Muscle of leg (tissue), 11 donors: ENCODE measurements around the gene IRF9. TPM values are rescaled to one million over a fixed set of nuclear protein-coding genes. Genes with fewer than 3 reads are reported as not detected.

Experiments
- DNase-seq: peaks from one replicate; pipeline ENCODE4 v3.0.0; 2013
- H3K27ac ChIP-seq: one replicate; pipeline ENCODE4 v1.5.1; 2013; ENCODE audit warnings: mild to moderate bottlenecking, low read length, control low read depth
- H3K27me3 ChIP-seq: one replicate; pipeline ENCODE4 v1.6.1; 2013; ENCODE audit warnings: low read length; ENCODE audit not compliant: control insufficient read depth, insufficient read depth
- H3K36me3 ChIP-seq: one replicate; pipeline ENCODE4 v1.6.1; 2013; ENCODE audit warnings: low read length; ENCODE audit not compliant: control insufficient read depth, insufficient read depth
- H3K4me1 ChIP-seq: one replicate; pipeline ENCODE4 v1.6.1; 2013; ENCODE audit warnings: low read length; ENCODE audit not compliant: control insufficient read depth, insufficient read depth
- H3K4me3 ChIP-seq: one replicate; pipeline ENCODE4 v1.5.1; 2013; ENCODE audit warnings: low read length, control low read depth
- H3K9me3 ChIP-seq: replicated peaks from 2 replicates; pipeline ENCODE4 v1.6.1; 2013; ENCODE audit warnings: low read depth, low read length; ENCODE audit not compliant: control insufficient read depth
- WGBS: methylation state at CpG from one replicate; pipeline ENCODE4 v1.1.5; 2013; ENCODE audit warnings: missing lambda C conversion rate; ENCODE audit not compliant: insufficient coverage; 5-methylcytosine and 5-hydroxymethylcytosine counted together
- polyA plus RNA-seq, 8 donors: library from polyadenylated mRNA; unstranded; fragments of 120-200 nt; gene quantifications; one replicate each; pipeline versions ENCODE4 v1.2.1 to v1.2.3, GENCODE V29; 2013; ENCODE audit warnings: inconsistent platforms in 1 of 8, low replicate concordance in 1 of 8; ENCODE audit not compliant: insufficient read length in 8 of 8, insufficient read depth in 1 of 8
- total RNA-seq: library from RNA; stranded (reverse); fragments of 120-200 nt; gene quantifications from one replicate; pipeline ENCODE4 v1.2.4, GENCODE V29; 2013

IRF9 gene
- total and polyA plus RNA-seq, 9 donors = 24.0 to 36.3 (median 26.9) TPM

DNA sequence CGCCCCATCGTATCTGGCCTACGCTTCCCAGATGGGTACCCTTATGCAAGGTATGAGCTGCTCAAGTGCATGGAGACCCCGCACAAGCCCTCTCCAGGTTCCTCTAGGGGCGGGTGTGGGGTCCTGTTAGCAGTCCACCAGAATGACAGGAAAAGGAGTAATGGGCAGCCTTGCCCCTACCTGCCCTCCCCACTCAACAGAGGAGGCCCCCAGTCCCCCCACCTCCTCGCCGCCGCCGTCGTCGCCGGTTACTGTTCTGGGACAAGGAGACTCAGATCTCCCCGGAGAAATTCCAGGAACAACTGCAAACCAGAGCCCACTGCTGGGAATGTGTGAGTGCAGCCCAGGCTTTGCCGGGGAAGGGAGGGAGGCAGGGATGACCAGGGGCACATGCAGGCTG lies 16.8 kb downstream of the IRF9 start:
- 87% methylated on average over 7 of the region's 14 CpGs for WGBS
- Histone ChIP-seq H3K27ac (no peak overlapping the region), H3K27me3 (no peaks in the 10 kb centered on the region), H3K9me3 (no peaks in the 10 kb centered on the region), H3K4me1 (peaks cover 1% of the 10 kb centered on the region), H3K4me3 (no peak overlapping the region), H3K36me3 (peaks cover 77% of the 10 kb centered on the region)
- no peak for DNase-seq

DNA sequence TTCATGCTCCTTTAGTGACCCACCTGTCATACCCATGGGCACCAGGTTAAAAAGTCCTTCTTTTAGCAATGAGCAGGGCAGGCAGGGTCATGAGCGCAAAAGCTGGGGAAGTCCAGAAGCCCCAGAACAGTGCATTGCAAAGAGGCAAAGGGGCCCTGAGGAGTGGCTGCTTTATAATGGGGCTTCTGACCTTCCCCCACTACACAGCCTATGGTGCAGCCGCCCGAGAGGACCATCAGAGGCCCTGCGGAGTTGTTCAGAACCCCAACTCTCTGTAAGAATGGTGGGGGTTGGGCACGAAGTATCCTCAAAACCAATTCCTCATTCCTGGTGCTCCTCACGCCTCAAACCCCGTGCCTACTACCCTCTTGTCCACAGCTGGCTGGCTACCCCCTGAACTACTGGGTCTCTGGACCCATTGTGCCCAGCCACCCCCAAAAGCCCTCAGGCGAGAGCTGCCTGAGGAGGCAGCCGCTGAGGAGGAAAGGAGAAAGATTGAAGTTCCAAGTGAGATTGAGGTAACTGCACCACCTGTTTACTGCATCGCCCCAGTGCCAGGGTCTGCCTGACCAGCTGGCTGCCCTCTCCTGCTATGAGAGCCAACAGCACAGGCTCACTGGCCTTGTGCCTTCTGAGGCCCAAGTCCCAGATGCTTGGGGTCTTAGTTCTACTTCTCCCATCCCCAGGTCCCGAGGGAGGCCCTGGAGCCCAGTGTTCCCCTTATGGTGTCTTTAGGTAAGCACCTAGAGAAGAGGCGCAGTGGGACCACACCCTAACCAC lies 17.5 kb downstream of the IRF9 start:
- WGBS = 94% methylated on average over 5 of the region's 12 CpGs
- no peak for DNase-seq
- Histone ChIP-seq H3K36me3 (peaks cover 81% of the 10 kb centered on the region), H3K4me3 (no peak overlapping the region), H3K4me1 (no peaks in the 10 kb centered on the region), H3K9me3 (no peaks in the 10 kb centered on the region), H3K27me3 (no peaks in the 10 kb centered on the region), H3K27ac (no peak overlapping the region)

DNA sequence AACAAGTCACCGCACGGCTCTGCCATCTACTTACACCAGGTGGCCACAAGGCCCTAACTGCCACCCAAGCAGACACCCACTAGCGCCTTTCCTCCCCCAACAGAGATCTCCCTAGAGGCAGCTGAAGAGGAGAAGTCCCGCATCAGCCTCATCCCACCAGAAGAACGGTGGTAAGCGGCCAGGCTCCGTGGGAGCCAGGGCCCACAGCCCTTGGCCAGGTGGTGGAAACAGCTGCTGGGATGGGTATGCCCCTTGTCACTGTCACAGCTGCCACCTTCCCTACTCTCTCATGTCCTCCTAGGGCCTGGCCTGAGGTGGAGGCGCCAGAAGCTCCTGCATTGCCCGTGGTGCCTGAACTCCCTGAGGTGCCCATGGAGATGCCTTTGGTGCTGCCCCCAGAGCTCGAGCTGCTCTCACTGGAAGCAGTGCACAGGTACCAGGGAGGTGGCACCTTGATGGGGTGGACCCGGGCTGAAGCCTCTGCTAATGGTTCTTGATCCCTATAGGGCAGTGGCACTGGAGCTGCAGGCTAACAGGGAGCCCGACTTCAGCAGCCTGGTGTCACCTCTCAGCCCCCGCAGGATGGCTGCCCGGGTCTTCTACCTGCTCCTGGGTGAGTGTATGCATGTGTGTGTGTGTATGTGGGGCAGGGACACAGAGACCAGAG lies 18.4 kb downstream of the IRF9 start:
- no peak for DNase-seq
- H3K27ac ChIP-seq = peak overlapping the region; percentile 59
- 84% methylated on average over 6 of the region's 14 CpGs for WGBS
- H3K9me3 ChIP-seq = no peaks in the 10 kb centered on the region
- H3K4me3 ChIP-seq = no peak overlapping the region
- peaks cover 89% of the 10 kb centered on the region for H3K36me3 ChIP-seq
- H3K4me1 ChIP-seq = no peaks in the 10 kb centered on the region
- no peaks in the 10 kb centered on the region for H3K27me3 ChIP-seq

DNA sequence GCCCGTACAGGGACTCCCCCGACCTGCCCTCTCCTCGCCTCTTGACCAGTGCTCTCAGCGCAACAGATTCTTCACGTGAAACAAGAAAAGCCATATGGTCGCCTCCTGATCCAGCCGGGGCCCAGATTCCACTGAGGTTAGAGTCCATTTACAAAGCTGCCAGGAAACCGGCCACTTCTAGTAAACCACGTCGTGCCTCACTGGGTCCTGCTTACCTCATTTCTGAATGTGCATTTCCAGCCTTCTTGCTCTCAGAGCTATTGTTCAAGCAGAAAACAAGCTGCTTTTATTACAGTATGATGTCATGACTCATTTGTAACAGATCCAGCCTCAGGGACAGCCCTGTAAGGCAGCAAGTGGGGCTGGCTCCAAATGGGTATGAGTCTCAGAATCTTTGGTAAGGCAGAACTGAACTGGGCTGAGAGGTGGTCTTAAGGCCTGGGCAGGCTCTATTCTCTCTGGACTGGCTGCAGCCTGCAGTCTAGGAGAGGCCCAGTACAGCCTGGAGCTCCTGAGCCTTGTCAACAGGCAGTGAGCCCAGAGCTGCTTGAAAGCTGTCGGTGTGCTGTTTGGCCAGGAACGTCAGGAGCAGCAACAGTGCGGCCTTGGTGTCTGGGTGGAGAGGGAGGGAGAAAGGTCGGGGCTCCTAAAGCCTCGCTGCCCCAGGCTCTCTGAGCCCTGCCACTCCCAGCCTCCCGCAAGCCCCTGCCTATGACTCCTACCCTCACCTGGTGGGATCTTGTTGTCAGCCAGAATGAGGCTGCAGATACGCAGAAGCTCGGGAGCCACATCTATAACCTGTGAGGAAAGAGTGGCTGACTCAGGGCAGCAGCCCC lies 19.1 kb downstream of the IRF9 start:
- Histone ChIP-seq H3K27ac (peak overlapping the region; percentile 59), H3K4me1 (no peaks in the 10 kb centered on the region), H3K9me3 (no peaks in the 10 kb centered on the region), H3K36me3 (peaks cover 94% of the 10 kb centered on the region), H3K4me3 (no peak overlapping the region), H3K27me3 (no peaks in the 10 kb centered on the region)
- DNase-seq = peak; percentile 65
- 53% methylated on average over 13 of the region's 18 CpGs for WGBS

DNA sequence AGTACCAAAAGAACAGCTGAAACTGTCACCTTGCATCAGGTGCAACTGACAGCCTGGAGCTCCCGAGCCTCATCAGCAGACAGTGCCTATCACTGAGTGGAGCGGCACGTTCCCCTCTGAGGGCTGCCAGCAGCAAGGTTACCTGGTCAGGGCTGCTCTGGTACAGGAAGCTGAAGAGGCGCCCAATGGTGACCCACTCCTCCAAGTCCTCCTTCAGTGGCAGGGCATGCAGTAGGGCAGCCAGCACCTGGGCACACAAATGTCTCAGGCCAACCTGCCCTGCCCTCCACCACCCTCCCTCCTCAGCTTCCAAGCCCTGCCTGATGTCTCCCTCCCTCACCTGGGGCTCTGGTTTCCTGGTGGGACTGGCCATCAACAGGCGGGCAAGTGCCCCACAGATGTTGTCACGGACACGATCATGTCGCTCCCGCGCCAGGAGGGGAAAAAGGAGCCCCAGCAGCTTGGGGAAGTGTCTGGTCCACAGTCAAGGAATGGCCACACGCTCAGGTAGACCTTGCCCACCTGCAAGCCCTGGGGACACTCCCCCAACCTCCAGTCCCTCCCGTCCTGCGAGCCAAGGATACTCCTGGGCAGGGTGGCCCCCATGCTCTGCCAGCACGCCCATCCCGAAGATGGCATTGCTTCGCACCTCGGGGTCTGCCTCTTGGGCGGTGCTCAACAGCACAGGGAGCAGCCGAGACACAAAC lies 20.5 kb downstream of the IRF9 start:
- H3K4me3 ChIP-seq = no peak overlapping the region
- peaks cover 97% of the 10 kb centered on the region for H3K36me3 ChIP-seq
- H3K27ac ChIP-seq = no peak overlapping the region
- no peaks in the 10 kb centered on the region for H3K27me3 ChIP-seq
- no peaks in the 10 kb centered on the region for H3K9me3 ChIP-seq
- DNase-seq = no peak
- 87% methylated on average over 19 of the region's 19 CpGs for WGBS
- H3K4me1 ChIP-seq = no peaks in the 10 kb centered on the region

DNA sequence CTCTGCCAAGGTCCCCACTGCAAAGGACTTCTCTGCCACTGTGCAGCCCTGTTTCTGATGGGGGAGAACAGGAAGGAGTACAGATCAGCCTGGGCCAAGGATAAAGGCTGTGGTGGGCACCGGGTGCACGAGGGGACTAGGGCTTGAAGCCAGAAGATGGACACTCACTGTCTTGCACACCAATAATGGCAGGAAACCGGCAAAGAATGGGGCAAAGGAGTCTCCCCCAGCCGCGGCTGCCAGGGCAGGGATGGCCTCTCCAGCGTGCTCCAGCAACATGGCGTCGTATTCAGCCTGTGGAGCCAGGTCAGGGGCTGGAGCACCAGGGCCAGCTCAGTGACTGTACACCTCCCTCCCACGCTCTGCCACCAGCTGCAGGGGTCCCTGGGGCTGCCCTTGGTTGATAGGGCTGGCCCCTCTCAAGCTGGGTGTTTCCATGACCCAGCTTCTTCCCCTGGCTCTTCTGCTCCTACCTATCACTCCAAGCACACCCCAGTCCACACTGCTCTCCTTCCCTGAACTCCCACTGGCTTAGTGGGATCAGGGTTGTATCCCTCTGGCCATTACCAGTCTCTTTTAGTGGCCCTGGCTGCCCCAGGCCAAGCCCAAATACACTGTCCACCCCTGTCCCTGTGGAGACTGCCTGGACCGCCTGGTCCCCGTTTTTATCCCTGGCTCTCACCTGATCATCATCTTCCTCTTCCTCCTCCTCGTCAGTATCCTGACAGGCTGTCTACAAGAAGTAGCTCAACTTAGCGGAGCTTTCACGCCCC lies 21.2 kb downstream of the IRF9 start:
- H3K4me3 ChIP-seq = no peak overlapping the region
- 83% methylated on average over 9 of the region's 14 CpGs for WGBS
- H3K9me3 ChIP-seq = no peaks in the 10 kb centered on the region
- no peak overlapping the region for H3K27ac ChIP-seq
- peaks cover 97% of the 10 kb centered on the region for H3K36me3 ChIP-seq
- peaks cover 3% of the 10 kb centered on the region for H3K4me1 ChIP-seq
- no peak for DNase-seq
- no peaks in the 10 kb centered on the region for H3K27me3 ChIP-seq

DNA sequence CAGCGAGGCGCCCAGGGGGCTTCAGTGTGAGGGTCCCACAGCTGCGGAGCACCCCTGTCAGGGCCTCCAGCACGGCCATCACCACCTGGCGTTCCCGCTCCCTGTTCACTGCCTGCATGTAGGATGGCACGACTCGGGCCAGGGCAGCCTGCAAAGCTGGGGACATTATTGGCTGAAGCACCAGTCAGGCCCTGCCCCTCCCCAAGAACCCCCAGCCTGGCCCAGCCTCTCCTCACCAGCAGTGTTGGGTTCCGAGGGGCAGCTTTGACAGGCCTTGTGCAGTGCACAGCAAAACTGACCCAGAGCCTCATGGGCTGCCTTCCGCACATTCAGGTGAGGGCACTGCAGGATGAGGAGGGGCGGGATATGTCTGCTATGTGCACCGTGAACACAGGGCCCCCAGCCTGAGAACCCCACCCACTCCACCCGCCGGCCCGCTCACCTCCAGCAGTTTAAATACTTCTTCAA lies 22.0 kb downstream of the IRF9 start:
- peaks cover 92% of the 10 kb centered on the region for H3K36me3 ChIP-seq
- no peaks in the 10 kb centered on the region for H3K9me3 ChIP-seq
- no peak overlapping the region for H3K4me3 ChIP-seq
- no peak overlapping the region for H3K27ac ChIP-seq
- H3K4me1 ChIP-seq = peaks cover 11% of the 10 kb centered on the region
- DNase-seq = no peak
- 93% methylated on average over 8 of the region's 15 CpGs for WGBS
- no peaks in the 10 kb centered on the region for H3K27me3 ChIP-seq

DNA sequence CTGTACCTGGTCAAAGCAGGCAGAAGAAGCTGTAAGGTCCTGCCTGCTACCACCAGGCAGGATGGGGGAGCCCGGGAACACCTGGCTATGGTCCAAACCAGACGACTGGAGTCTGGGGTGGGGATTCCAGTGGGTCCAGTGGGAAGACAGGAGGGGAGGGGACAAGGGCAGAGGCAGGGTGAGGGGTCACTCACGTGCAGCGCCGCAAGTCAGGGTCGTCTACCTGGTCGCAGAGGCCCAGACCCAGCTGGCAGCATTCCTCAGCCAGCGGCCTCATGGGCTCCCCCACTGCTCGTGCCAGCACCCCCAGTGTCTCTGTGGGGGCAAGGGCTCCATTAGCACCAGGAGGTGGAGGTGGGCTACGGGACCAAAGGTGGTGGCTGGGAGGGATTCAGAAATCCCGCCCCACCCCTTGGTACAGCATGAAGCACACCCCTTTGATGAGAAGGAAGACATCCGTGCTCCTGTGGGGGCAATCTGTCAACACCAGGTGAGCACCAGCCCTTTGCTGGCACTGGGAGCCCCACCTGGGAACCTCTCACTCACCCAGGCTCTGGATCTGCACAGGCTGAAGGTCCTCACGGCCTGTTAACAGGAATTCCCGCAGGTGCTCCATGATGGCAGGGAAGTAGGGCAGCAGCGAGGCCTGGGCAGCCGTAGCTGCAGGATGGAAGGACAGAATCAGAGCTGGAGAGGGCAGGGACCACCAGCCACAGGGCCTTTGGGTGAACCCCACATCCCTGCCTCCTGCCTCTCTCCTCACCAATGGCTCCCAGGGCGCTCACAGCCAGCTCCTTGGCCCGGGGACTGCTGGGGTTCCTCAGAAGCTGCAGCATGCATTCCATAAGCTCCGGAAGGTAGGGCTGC lies 23.3 kb downstream of the IRF9 start:
- Histone ChIP-seq H3K9me3 (no peaks in the 10 kb centered on the region), H3K4me3 (no peak overlapping the region), H3K36me3 (peaks cover 79% of the 10 kb centered on the region), H3K4me1 (peaks cover 16% of the 10 kb centered on the region), H3K27me3 (no peaks in the 10 kb centered on the region), H3K27ac (no peak overlapping the region)
- WGBS = 86% methylated on average over 19 of the region's 19 CpGs
- no peak for DNase-seq
